Measurements from ENCODE around the gene PLCH1. TPM values are rescaled to one million over a fixed set of nuclear protein-coding genes. Genes with fewer than 3 reads are reported as not detected.

Gene PLCH1
- total RNA-seq, 2 donors from 2014 or later = 12.0 to 12.4 TPM

- H3K27me3 ChIP-seq (ENCODE audit: control insufficient read depth, insufficient read depth, low read length, poor library complexity, severe bottlenecking) = no peaks in the 10 kb centered on the region
- Mint-ChIP-seq H3K4me3 (no peak overlapping the region), H3K4me1 (peaks cover 32% of the 10 kb centered on the region), H3K27ac (no peak overlapping the region), H3K36me3 (ENCODE audit: low read depth) (peaks cover 3% of the 10 kb centered on the region), H3K9me3 (no peaks in the 10 kb centered on the region), H3K27me3 (ENCODE audit: insufficient read depth) (no peaks in the 10 kb centered on the region)
- H3K9me3 ChIP-seq (ENCODE audit: control insufficient read depth, low read length) = no peaks in the 10 kb centered on the region
- no peak overlapping the region for H3K9ac ChIP-seq (ENCODE audit: extremely low read depth, low read length, poor library complexity, severe bottlenecking)
- TF ChIP-seq CTCF (conservative IDR thresholded peaks at IDR 0.05) = no peak
- 75 to 87% methylated on average over 1 of the region's 1 CpG for WGBS, 2 experiments (ENCODE audit: insufficient coverage in 1 of 2, insufficient read length in 1 of 2)
- DNase-seq = peak; percentile 56
- H3K4me1 ChIP-seq (ENCODE audit: control insufficient read depth, insufficient read depth, low read length) = peaks cover 12% of the 10 kb centered on the region
- no peak overlapping the region for H3K4me3 ChIP-seq (ENCODE audit: low read length)
- no peaks in the 10 kb centered on the region for H3K36me3 ChIP-seq (ENCODE audit: control insufficient read depth, insufficient read depth, low read length)
- H3K27ac ChIP-seq (ENCODE audit: low read depth, low read length) = no peak overlapping the region
Observed at GRCh38 chr3:155560594-155560993, 184.3 kb downstream of the PLCH1 start.

GRCh38 chr3:155560135-155560534 lies 184.7 kb downstream of the PLCH1 start:
- Histone ChIP-seq H3K9me3 (ENCODE audit: control insufficient read depth, low read length) (no peaks in the 10 kb centered on the region), H3K4me1 (ENCODE audit: control insufficient read depth, insufficient read depth, low read length) (peaks cover 13% of the 10 kb centered on the region), H3K27ac (ENCODE audit: low read depth, low read length) (no peak overlapping the region), H3K36me3 (ENCODE audit: control insufficient read depth, insufficient read depth, low read length) (no peaks in the 10 kb centered on the region), H3K9ac (ENCODE audit: extremely low read depth, low read length, poor library complexity, severe bottlenecking) (no peak overlapping the region), H3K27me3 (ENCODE audit: control insufficient read depth, insufficient read depth, low read length, poor library complexity, severe bottlenecking) (no peaks in the 10 kb centered on the region), H3K4me3 (ENCODE audit: low read length) (no peak overlapping the region)
- no peaks in the 10 kb centered on the region for H3K9me3 Mint-ChIP-seq
- H3K27ac Mint-ChIP-seq = no peak overlapping the region
- H3K4me3 Mint-ChIP-seq = no peak overlapping the region
- TF ChIP-seq CTCF (conservative IDR thresholded peaks at IDR 0.05) = no peak
- 92 to 100% methylated on average over 1 of the region's 1 CpG for WGBS, 2 experiments (ENCODE audit: insufficient coverage in 1 of 2, insufficient read length in 1 of 2)
- H3K4me1 Mint-ChIP-seq = peaks cover 37% of the 10 kb centered on the region
- H3K36me3 Mint-ChIP-seq (ENCODE audit: low read depth) = peaks cover 3% of the 10 kb centered on the region
- no peak for DNase-seq
- no peaks in the 10 kb centered on the region for H3K27me3 Mint-ChIP-seq (ENCODE audit: insufficient read depth)

GRCh38 chr3:155556531-155556930 lies 188.3 kb downstream of the PLCH1 start:
- no peaks in the 10 kb centered on the region for H3K9me3 ChIP-seq (ENCODE audit: control insufficient read depth, low read length)
- TF ChIP-seq CTCF (conservative IDR thresholded peaks at IDR 0.05) = no peak
- Mint-ChIP-seq H3K36me3 (ENCODE audit: low read depth) (peaks cover 6% of the 10 kb centered on the region), H3K9me3 (no peaks in the 10 kb centered on the region), H3K4me3 (no peak overlapping the region), H3K27ac (no peak overlapping the region), H3K4me1 (peaks cover 52% of the 10 kb centered on the region), H3K27me3 (ENCODE audit: insufficient read depth) (no peaks in the 10 kb centered on the region)
- 83 to 88% methylated on average over 2 to 4 of the region's 4 CpGs for WGBS, 2 experiments (ENCODE audit: insufficient coverage in 1 of 2, insufficient read length in 1 of 2)
- H3K4me3 ChIP-seq (ENCODE audit: low read length) = peak overlapping the region; percentile 36
- DNase-seq = no peak
- H3K4me1 ChIP-seq (ENCODE audit: control insufficient read depth, insufficient read depth, low read length) = peaks cover 16% of the 10 kb centered on the region
- H3K9ac ChIP-seq (ENCODE audit: extremely low read depth, low read length, poor library complexity, severe bottlenecking) = no peak overlapping the region
- no peaks in the 10 kb centered on the region for H3K36me3 ChIP-seq (ENCODE audit: control insufficient read depth, insufficient read depth, low read length)
- H3K27ac ChIP-seq (ENCODE audit: low read depth, low read length) = no peak overlapping the region
- H3K27me3 ChIP-seq (ENCODE audit: control insufficient read depth, insufficient read depth, low read length, poor library complexity, severe bottlenecking) = no peaks in the 10 kb centered on the region
